Subcutaneous abdominal adipose tissue (tissue), 5 donors: ENCODE measurements around the gene PTH2.

Source experiments
- H3K27ac ChIP-seq: one replicate; pipeline ENCODE4 v1.7.0; 2013; ENCODE audit warnings: low read depth, mild to moderate bottlenecking, inconsistent platforms, low read length, moderate library complexity
- H3K27me3 ChIP-seq, 5 donors: one replicate each; pipeline ENCODE4 v1.7.0; 2013; ENCODE audit warnings: low read length in 5 of 5, inconsistent platforms in 1 of 5; ENCODE audit not compliant: control insufficient read depth in 5 of 5, insufficient read depth in 4 of 5
- H3K36me3 ChIP-seq, 5 donors: one replicate each; pipeline ENCODE4 v1.7.0; 2013; ENCODE audit warnings: low read length in 5 of 5; ENCODE audit not compliant: control insufficient read depth in 5 of 5, insufficient read depth in 5 of 5
- H3K4me1 ChIP-seq, 5 donors: one replicate each; pipeline ENCODE4 v1.7.0; 2013; ENCODE audit warnings: low read length in 5 of 5, mild to moderate bottlenecking in 3 of 5, moderate library complexity in 1 of 5; ENCODE audit not compliant: control insufficient read depth in 5 of 5, insufficient read depth in 5 of 5
- H3K4me3 ChIP-seq, 5 donors: one replicate each; pipeline ENCODE4 v1.7.0; 2013; ENCODE audit warnings: low read length in 5 of 5, low read depth in 1 of 5
- H3K9ac ChIP-seq, 5 donors: one replicate each; pipeline ENCODE4 v1.7.0; 2013; ENCODE audit warnings: low read length in 5 of 5, mild to moderate bottlenecking in 4 of 5, moderate library complexity in 3 of 5
- H3K9me3 ChIP-seq, 5 donors: one replicate each; pipeline ENCODE4 v1.7.0; 2013; ENCODE audit warnings: low read length in 5 of 5; ENCODE audit not compliant: control insufficient read depth in 5 of 5
- donor health status: healthy.
- donor health status: healthy.
- donor health status: healthy.
- donor health status: healthy.
- donor health status: healthy.

The PTH2 gene

GRCh38 chr19:49441210-49441959 is 18.1 kb upstream of the PTH2 start, which contains the start of gene SLC17A7:
TSS of gene SLC17A7 (minus strand) at chr19:49441527. CDS start at chr19:49441379, 148 bp downstream.
- Histone ChIP-seq H3K4me3 (peak within 1 kb of the TSS; percentile 41 to 82 (median 61)), H3K9ac (peak within 1 kb of the TSS in 1 of 5 donors; percentile 7), H3K27ac (peak within 1 kb of the TSS; percentile 23)

GRCh38 chr19:49440439-49441209 is 17.4 kb upstream of the PTH2 start:
- no peak overlapping the region for H3K27ac ChIP-seq
- peaks cover 32 to 55% (median 41%) of the 10 kb centered on the region in 5 donors for H3K27me3 ChIP-seq
- H3K9ac ChIP-seq, result peak overlapping the region in 1 of 5 donors; percentile 7
- no peaks in the 10 kb centered on the region for H3K36me3 ChIP-seq
- no peaks in the 10 kb centered on the region for H3K9me3 ChIP-seq
- H3K4me1 ChIP-seq, result peaks cover 3 to 36% (median 19%) of the 10 kb centered on the region in 5 donors
- H3K4me3 ChIP-seq, result peak overlapping the region; percentile 8 to 65 (median 53)

More at GRCh38 chr19:49441210-49441959, 18.1 kb upstream of the PTH2 start, which contains the start of gene SLC17A7:
- H3K9me3 ChIP-seq, result no peaks in the 10 kb centered on the region
- peaks cover 3 to 35% (median 19%) of the 10 kb centered on the region in 5 donors for H3K4me1 ChIP-seq
- H3K36me3 ChIP-seq, result no peaks in the 10 kb centered on the region
- H3K27me3 ChIP-seq, result peaks cover 30 to 48% (median 35%) of the 10 kb centered on the region in 5 donors

DNA sequence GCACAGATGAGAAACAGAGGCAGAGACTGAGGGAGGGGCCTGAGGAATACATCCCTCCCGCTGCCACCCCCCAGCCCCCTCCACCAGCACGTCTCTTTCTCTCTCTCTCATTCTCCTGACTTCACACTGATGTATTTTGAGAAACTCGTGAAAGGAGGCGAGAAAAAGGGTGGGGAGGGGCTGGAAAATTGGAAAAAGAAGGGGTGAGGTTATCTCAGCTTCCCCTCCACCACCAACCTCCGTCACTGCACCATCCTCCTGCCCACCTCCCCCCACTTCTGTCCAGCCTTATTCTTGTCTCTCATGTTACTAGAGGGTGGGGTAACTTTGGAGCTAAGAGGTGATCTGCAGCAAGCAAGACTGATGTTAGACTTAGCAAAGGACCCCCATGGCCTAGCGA is 16.6 kb upstream of the PTH2 start:
- no peaks in the 10 kb centered on the region for H3K36me3 ChIP-seq
- peak overlapping the region in 1 of 5 donors; percentile 65 for H3K4me3 ChIP-seq
- no peaks in the 10 kb centered on the region for H3K9me3 ChIP-seq
- H3K4me1 ChIP-seq, result peaks cover 3 to 36% (median 17%) of the 10 kb centered on the region in 5 donors
- H3K9ac ChIP-seq, result no peak overlapping the region
- H3K27ac ChIP-seq, result no peak overlapping the region
- peaks cover 32 to 61% (median 44%) of the 10 kb centered on the region in 5 donors for H3K27me3 ChIP-seq

DNA sequence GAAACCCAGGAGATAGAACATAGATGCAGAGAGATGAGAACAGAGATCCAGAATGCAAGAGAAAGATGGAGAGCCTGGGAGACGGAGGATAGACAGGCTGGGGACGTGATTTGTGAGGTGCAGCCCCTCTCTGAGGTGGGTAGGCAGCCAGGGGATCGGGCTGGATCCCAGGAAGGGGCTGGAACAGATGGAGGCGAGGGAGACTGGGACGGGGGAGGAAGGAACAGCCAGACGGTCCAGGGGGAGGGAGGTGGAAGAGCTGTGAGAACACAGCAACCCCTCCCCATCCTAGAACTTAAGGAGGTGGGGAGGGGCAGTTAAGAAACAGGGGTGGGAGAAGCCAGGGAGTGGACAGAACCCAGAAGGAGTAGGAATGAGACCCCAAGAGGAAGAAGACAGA is 15.0 kb upstream of the PTH2 start:
- H3K36me3 ChIP-seq, result no peaks in the 10 kb centered on the region
- H3K27ac ChIP-seq, result no peak overlapping the region
- H3K4me1 ChIP-seq, result peaks cover 0 to 26% (median 13%) of the 10 kb centered on the region in 5 donors
- no peak overlapping the region for H3K4me3 ChIP-seq
- no peak overlapping the region for H3K9ac ChIP-seq
- H3K27me3 ChIP-seq, result peaks cover 35 to 77% (median 53%) of the 10 kb centered on the region in 5 donors
- no peaks in the 10 kb centered on the region for H3K9me3 ChIP-seq

GRCh38 chr19:49437231-49437630 is 14.0 kb upstream of the PTH2 start:
- peaks cover 37 to 87% (median 60%) of the 10 kb centered on the region in 5 donors for H3K27me3 ChIP-seq
- no peak overlapping the region for H3K9ac ChIP-seq
- H3K27ac ChIP-seq, result no peak overlapping the region
- H3K36me3 ChIP-seq, result no peaks in the 10 kb centered on the region
- no peak overlapping the region for H3K4me3 ChIP-seq
- no peaks in the 10 kb centered on the region for H3K9me3 ChIP-seq
- H3K4me1 ChIP-seq, result peaks cover 0 to 19% (median 9%) of the 10 kb centered on the region in 5 donors

DNA sequence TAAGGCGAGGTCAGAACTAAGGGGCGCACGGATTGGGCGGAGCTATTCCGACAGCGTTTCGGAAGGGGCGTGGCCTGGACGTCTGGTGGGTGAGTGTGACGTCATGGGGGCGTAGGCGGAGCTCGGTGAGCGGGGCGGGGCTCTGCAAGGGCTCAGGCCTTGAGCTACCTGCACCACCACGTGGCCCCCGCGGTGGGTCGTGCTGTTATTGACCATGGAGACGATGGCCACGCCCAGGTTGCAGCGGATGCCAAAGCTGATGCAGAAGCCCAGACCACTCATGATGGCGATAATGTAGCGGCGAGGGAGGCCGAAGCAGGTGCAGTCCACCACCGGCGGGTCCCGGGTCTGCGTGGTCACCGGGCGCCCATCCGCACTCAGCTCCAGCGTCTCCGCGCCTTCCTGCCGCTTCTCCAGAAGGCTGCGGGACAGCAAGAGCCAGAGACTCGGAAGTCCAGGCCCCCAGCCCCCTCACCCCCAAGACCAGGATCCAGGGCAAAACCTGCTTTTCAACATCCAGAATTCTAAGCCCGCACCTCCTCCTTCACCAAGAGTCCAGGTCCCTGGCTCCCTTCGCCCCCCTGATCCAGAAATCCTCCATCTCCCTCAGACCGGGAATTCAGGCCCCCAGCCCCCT is 13.3 kb upstream of the PTH2 start:
- H3K4me3 ChIP-seq, result no peak overlapping the region
- no peaks in the 10 kb centered on the region for H3K9me3 ChIP-seq
- no peaks in the 10 kb centered on the region for H3K36me3 ChIP-seq
- H3K27me3 ChIP-seq, result peaks cover 32 to 87% (median 63%) of the 10 kb centered on the region in 5 donors
- no peak overlapping the region for H3K27ac ChIP-seq
- no peak overlapping the region for H3K9ac ChIP-seq
- peaks cover 0 to 11% (median 4%) of the 10 kb centered on the region in 5 donors for H3K4me1 ChIP-seq

- Histone ChIP-seq H3K27me3 (peaks cover 30 to 87% (median 70%) of the 10 kb centered on the region in 5 donors), H3K9me3 (no peaks in the 10 kb centered on the region), H3K9ac (no peak overlapping the region), H3K27ac (no peak overlapping the region), H3K4me3 (no peak overlapping the region), H3K4me1 (peaks cover 0 to 11% (median 0%) of the 10 kb centered on the region in 5 donors), H3K36me3 (peaks cover 0 to 3% (median 0%) of the 10 kb centered on the region in 5 donors)
Observed at GRCh38 chr19:49435670-49436069, 12.4 kb upstream of the PTH2 start.

DNA sequence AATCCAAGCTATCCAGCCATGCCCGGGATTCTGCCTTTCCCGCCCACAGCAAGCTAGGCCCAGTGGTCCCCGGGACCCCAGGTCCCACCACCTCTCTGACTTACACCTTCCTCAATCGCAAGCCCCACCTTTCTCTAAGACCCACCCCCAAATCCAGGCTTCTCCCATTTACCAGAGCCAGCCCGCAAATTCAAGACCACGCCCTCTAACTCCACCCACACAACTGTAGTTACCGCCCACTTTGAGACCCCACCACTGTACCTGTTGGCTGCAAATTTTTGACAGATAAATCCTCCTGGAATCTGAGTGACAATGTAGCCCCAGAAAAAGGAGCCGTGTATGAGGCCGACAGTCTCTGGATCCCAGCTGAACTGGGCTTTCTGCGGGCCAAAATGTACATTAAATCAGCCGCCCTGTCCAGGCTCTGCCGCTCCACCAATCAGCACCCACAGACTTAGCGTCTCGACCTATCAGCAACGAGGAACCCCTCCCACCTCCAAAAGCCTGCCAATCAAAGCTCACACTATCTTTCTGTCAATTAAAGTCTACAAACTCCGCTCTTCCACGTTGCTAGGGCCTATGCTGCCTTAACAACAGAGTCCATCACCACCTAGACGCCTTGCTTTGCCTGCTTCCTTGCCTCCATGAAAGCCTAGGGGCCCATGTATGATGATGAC is 11.8 kb upstream of the PTH2 start:
- Histone ChIP-seq H3K4me1 (peaks cover 0 to 6% (median 0%) of the 10 kb centered on the region in 5 donors), H3K9me3 (no peaks in the 10 kb centered on the region), H3K4me3 (no peak overlapping the region), H3K27me3 (peaks cover 24 to 82% (median 68%) of the 10 kb centered on the region in 5 donors), H3K27ac (no peak overlapping the region), H3K9ac (no peak overlapping the region), H3K36me3 (peaks cover 0 to 4% (median 0%) of the 10 kb centered on the region in 5 donors)

GRCh38 chr19:49433240-49433901 is 10.1 kb upstream of the PTH2 start:
- Histone ChIP-seq H3K4me1 (peaks cover 0 to 7% (median 2%) of the 10 kb centered on the region in 5 donors), H3K4me3 (no peak overlapping the region), H3K9ac (no peak overlapping the region), H3K27ac (no peak overlapping the region), H3K36me3 (peaks cover 0 to 4% (median 0%) of the 10 kb centered on the region in 5 donors), H3K27me3 (peaks cover 21 to 80% (median 69%) of the 10 kb centered on the region in 5 donors), H3K9me3 (no peaks in the 10 kb centered on the region)
